Stromal cell of bone marrow (primary cell): ENCODE measurements around the gene USP35.
"Not testable (repeated sequence)": the region's sequence is repeated elsewhere in the genome, so short reads cannot be mapped to it uniquely, and the experiment has no call there.

Experiments used
- DNase-seq: peaks from one replicate; pipeline ENCODE4 v3.0.0-alpha.2; 2012; ENCODE audit warnings: low read depth

Gene USP35

GRCh38 chr11:78233046-78233445 lies 44.3 kb downstream of the USP35 start:
- DNase-seq = not testable (repeated sequence)

- DNase-seq = no peak
These were observed 45.3 kb downstream of the USP35 start for GRCh38 chr11:78234006-78234405.

- no peak for DNase-seq
These were observed 48.8 kb downstream of the USP35 start for GRCh38 chr11:78237293-78238046.

GRCh38 chr11:78239781-78240180 lies 51.1 kb downstream of the USP35 start:
- DNase-seq = no peak

- no peak for DNase-seq
These were observed 52.8 kb downstream of the USP35 start for GRCh38 chr11:78241475-78241874.

- DNase-seq = peak; percentile 37
These were observed 55.4 kb downstream of the USP35 start for GRCh38 chr11:78244080-78244479.

GRCh38 chr11:78244546-78245255 lies 56.0 kb downstream of the USP35 start:
- DNase-seq = peak; percentile 18

- no peak for DNase-seq
These were observed 59.5 kb downstream of the USP35 start for GRCh38 chr11:78248191-78248590.

- no peak for DNase-seq
These were observed 60.2 kb downstream of the USP35 start for GRCh38 chr11:78248903-78249302.

- no peak for DNase-seq
These were observed 61.4 kb downstream of the USP35 start for GRCh38 chr11:78250099-78250498.

- DNase-seq = no peak
These were observed 62.5 kb downstream of the USP35 start for GRCh38 chr11:78251083-78251775.

- DNase-seq = no peak
These were observed 65.1 kb downstream of the USP35 start for GRCh38 chr11:78253797-78254196.

- no peak for DNase-seq
These were observed 65.5 kb downstream of the USP35 start for GRCh38 chr11:78254268-78254667.

GRCh38 chr11:78255919-78256318 lies 67.2 kb downstream of the USP35 start:
- no peak for DNase-seq

- peak; percentile 90 for DNase-seq
These were observed 68.2 kb downstream of the USP35 start for GRCh38 chr11:78256962-78257361.

- DNase-seq = no peak
These were observed 68.9 kb downstream of the USP35 start for GRCh38 chr11:78257654-78258053.

GRCh38 chr11:78259777-78260487 lies 71.2 kb downstream of the USP35 start:
- DNase-seq = no peak

- DNase-seq = no peak
These were observed 72.6 kb downstream of the USP35 start for GRCh38 chr11:78261367-78261766.

GRCh38 chr11:78261828-78262227 lies 73.1 kb downstream of the USP35 start:
- DNase-seq = no peak

GRCh38 chr11:78262238-78262637 lies 73.5 kb downstream of the USP35 start:
- DNase-seq = no peak

GRCh38 chr11:78262691-78263090 lies 74.0 kb downstream of the USP35 start:
- DNase-seq = no peak
